ENCODE data around the gene NR2E3.

Gene NR2E3

GRCh38 chr15:71810256-71811035, at the start of gene NR2E3:
NR2E3 (plus strand) TSS chr15:71810554; CDS start chr15:71810744, 190 bp downstream.
- TF ChIP-seq CTCF (IDR thresholded peaks at IDR 0.05) = no peak
- Histone ChIP-seq H3K27me3 (ENCODE audit: control insufficient read depth, insufficient read depth, low read length) (no peaks in the 10 kb centered on the region), H3K79me2 (no peaks in the 10 kb centered on the region), H3K4me1 (peaks cover 5% of the 10 kb centered on the region), H3K27ac (no peak within 1 kb of the TSS), H3K9ac (no peak within 1 kb of the TSS), H3K4me3 (ENCODE audit: low read depth, low read length) (no peak within 1 kb of the TSS), H2AFZ (no peak within 1 kb of the TSS), H3K9me3 (ENCODE audit: control insufficient read depth, low read length) (no peaks in the 10 kb centered on the region), H3K36me3 (ENCODE audit: control insufficient read depth, insufficient read depth, low read length) (no peaks in the 10 kb centered on the region), H3K4me2 (ENCODE audit: low read length) (no peak within 1 kb of the TSS)

GRCh38 chr15:71760852-71761251, 49.5 kb upstream of the NR2E3 start:
- no peaks in the 10 kb centered on the region for H3K36me3 ChIP-seq (ENCODE audit: control insufficient read depth, insufficient read depth, low read length)
- no peaks in the 10 kb centered on the region for H3K79me2 ChIP-seq
- no peak overlapping the region for H3K27ac ChIP-seq
- no peak for TF ChIP-seq CTCF (IDR thresholded peaks at IDR 0.05)
- no peak overlapping the region for H3K4me3 ChIP-seq (ENCODE audit: low read depth, low read length)
- no peak overlapping the region for H3K9ac ChIP-seq
- H3K4me2 ChIP-seq (ENCODE audit: low read length) = no peak overlapping the region
- H3K4me1 ChIP-seq = no peaks in the 10 kb centered on the region
- H3K27me3 ChIP-seq (ENCODE audit: control insufficient read depth, insufficient read depth, low read length) = no peaks in the 10 kb centered on the region
- H2AFZ ChIP-seq = no peak overlapping the region
- H3K9me3 ChIP-seq (ENCODE audit: control insufficient read depth, low read length) = no peaks in the 10 kb centered on the region

DNA sequence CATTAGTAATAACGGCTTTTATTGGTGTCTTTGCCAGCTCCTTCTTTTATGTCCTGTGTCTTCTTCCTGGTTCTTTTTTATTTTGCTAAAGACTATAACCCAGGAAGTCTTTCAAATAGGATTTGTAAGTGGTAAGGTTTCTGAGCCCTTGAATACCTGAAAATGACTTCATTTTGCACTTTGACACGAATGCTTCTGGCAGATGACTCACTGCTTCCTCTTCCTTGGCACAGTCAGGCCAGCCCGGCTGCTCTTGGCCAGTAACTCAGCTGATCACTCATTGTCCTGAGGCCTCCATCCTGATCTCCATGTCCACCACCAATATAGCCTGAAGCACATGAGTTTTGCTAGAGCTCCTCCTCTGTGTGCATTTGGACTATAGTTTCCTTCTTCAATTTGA, 48.7 kb upstream of the NR2E3 start:
- H3K36me3 ChIP-seq (ENCODE audit: control insufficient read depth, insufficient read depth, low read length) = no peaks in the 10 kb centered on the region
- no peaks in the 10 kb centered on the region for H3K9me3 ChIP-seq (ENCODE audit: control insufficient read depth, low read length)
- no peak overlapping the region for H3K27ac ChIP-seq
- H3K27me3 ChIP-seq (ENCODE audit: control insufficient read depth, insufficient read depth, low read length) = no peaks in the 10 kb centered on the region
- H3K4me1 ChIP-seq = no peaks in the 10 kb centered on the region
- H3K79me2 ChIP-seq = no peaks in the 10 kb centered on the region
- H3K9ac ChIP-seq = no peak overlapping the region
- TF ChIP-seq CTCF (IDR thresholded peaks at IDR 0.05) = no peak
- H3K4me3 ChIP-seq (ENCODE audit: low read depth, low read length) = no peak overlapping the region
- no peak overlapping the region for H2AFZ ChIP-seq
- H3K4me2 ChIP-seq (ENCODE audit: low read length) = no peak overlapping the region

DNA sequence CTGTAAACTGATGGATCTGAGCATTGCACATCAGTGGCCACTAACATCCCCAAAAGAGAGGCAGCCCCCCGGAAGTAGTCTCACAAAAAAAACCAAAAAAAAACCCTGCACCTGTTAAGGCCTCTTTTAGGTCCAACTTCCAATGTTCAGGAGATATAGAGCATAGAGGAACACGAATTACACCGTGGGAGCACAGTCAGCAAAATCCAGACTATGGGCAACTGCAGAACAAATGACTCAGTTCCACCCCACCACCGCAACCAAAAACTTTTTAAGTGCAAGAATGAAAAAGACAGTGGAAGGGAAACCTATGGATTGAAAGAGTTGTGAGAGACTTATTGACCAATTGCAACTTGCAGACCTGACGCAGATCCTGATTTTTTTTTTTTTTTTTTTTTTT, 42.2 kb upstream of the NR2E3 start:
- H3K9ac ChIP-seq = no peak overlapping the region
- no peak for TF ChIP-seq CTCF (IDR thresholded peaks at IDR 0.05)
- H3K4me1 ChIP-seq = no peaks in the 10 kb centered on the region
- H3K4me3 ChIP-seq (ENCODE audit: low read depth, low read length) = no peak overlapping the region
- H3K27me3 ChIP-seq (ENCODE audit: control insufficient read depth, insufficient read depth, low read length) = no peaks in the 10 kb centered on the region
- no peaks in the 10 kb centered on the region for H3K79me2 ChIP-seq
- H3K27ac ChIP-seq = no peak overlapping the region
- H2AFZ ChIP-seq = no peak overlapping the region
- no peaks in the 10 kb centered on the region for H3K36me3 ChIP-seq (ENCODE audit: control insufficient read depth, insufficient read depth, low read length)
- H3K4me2 ChIP-seq (ENCODE audit: low read length) = no peak overlapping the region
- H3K9me3 ChIP-seq (ENCODE audit: control insufficient read depth, low read length) = no peaks in the 10 kb centered on the region
